GM18519 (cell line): ENCODE results near the gene LRCH4.
"Not testable (repeated sequence)": the region's sequence is repeated elsewhere in the genome, so short reads cannot be mapped to it uniquely, and the experiment has no call there.

ENCODE experiments used
- ATAC-seq: cut with Tn5 transposase; IDR thresholded peaks from one replicate; pipeline ENCODE4 v1.9.1; 2021; ENCODE audit warnings: mild to moderate bottlenecking, moderate library complexity; ENCODE audit not compliant: unreplicated experiment, low FRiP score

Gene LRCH4

DNA sequence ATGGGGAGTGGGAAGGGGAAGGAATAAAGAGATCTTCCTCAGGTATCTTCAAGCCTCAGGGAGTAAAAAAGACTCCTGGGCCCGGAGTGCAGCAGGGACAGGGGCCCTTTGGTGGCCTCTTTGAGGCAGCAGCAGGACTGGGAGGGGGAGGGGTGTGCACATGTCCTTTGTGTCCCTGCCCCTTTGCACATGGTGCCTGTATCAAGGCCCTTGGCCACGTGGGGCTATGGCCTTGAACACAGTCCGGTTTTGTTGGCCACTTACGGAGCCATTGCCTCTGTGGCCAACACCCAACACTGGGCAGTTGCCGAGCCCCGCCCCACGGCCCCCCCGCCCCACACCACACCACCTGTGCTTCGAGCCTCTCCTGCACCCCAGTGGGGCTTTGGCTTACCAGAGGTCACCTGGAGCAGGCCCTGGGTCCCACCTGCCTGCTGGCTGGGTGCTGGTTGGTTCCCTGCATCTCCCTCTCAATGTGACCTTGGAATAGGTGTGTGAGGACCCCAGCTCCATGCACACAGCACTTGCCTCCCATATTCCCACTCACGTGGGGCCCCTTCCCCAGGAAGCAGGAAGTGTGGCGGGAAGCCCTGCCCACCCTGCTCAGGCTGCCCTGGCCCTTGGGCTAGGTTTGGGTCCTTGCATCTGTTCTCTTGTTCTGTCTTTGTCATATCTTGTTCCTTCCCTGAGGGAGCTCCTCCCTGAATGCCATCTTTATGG is 17.6 kb downstream of the LRCH4 start:
- no peak for ATAC-seq

DNA sequence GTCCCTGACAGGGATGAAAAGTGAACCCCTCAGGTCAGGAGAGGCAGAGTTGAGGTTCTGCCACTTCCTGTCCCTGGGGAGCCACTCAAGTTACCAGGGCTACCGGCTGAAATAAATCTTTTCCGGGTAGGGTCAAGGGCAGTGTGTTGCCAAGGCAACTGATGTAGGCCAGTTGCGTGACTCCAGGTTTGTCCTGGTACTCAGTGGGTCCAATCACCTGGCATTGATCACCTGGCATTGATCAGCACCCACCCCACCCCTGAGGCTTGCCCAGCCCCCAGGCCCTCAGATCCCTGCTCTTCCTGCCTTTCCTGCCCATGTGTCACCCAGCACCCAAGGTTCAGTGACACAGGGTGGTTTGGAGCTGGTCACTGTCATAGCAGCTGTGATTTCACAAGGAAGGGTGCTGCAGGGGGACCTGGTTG is 18.2 kb downstream of the LRCH4 start:
- ATAC-seq: no peak

DNA sequence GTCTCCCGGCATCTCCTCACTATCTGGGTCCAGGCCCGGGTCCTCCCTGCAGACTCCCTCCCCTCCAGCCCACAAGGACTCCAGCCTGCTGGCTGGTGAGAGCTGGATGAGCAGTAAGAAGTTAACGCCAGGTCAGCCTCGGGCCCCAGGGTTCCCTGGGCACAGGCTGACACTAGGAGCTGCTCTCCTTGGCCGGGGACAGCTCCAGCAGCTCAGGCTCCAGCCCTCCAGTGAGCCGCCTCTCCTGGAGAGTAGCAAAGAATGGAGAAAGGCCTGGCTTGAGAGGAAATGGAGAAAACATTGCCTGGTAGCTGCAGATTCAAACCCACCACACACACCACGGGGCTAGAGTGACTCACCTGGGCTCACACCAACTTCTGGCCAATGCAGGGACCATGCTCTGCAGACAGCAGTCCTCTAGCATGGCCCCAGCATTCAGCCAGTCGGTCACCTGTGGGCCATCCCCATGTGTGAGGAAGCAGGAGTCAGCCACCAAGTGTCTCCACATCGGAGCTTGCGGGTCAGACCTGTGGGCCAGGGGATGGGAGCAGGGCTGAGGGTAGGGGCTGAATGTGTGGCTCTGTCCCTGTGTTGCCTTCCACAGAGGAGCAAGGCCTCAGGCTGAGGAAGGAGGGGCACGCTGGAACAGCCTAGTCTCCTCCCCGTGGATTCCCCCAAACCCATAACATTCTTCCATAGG is 18.7 kb downstream of the LRCH4 start:
- no peak for ATAC-seq

DNA sequence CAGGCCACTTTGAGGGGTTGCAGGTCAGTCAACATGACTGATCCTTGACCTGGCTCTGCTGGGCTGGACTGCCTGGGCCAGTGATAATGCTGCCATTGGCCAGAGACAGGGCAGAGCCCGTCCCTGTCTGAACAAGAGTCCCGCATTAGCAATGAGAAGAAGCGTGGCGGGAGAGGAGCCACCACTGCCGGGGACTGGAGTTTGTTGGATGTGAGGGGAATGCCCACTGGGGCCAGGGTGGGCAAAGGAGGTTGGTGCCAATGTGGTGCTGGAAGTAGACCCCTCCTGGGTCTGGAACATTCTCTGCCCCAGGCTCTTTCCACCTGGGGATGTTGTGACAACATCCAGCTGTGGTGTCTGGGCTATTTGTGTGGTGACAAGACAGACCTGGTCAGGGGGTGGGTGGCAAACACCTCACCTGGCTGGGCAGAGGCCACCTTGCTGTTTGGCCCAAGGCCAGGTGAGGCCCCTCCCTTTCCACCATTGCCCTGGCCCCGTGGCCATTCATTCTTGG is 19.9 kb downstream of the LRCH4 start:
- ATAC-seq: no peak

DNA sequence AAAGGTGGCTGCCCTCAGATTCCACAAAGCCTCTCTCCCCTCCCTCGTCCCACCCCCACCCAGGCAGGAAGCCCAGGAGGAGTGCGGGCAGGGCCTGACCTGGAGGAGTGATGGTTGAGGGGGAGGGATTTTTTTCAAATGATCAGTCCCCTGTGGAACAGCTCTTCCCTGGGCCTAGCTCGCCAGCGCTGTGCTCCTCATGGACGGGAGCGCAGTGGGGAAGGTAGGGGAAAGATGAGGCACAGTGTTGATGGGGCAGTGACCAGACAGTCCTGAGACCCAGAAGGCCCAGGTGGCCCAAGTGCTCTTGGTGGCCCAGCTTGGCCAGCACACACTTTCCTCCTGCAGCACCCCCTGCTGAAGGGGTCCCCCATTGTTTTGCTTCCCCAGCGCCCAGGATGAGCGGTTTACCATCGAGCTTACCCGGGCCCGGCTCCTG is 20.8 kb downstream of the LRCH4 start:
- no peak for ATAC-seq

DNA sequence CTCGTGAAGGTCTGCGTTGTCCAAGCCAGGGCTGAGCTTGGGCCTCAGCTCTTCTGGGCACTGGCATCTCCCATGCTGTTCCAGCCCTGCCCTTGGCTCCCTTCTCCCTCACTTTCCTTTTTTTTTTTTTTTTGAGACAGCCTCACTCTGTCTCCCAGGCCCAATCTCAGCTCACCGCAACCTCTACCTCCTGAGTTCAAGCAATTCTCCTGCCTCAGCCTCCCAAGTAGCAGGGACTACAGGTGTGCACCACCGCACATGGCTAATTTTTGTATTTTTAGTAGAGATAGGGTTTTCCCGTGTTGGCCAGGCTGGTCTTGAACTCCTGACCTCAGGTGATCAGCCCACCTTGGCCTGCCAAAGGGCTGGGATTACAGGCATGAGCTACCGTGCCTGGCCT is 21.5 kb downstream of the LRCH4 start:
- ATAC-seq: not testable (repeated sequence)

DNA sequence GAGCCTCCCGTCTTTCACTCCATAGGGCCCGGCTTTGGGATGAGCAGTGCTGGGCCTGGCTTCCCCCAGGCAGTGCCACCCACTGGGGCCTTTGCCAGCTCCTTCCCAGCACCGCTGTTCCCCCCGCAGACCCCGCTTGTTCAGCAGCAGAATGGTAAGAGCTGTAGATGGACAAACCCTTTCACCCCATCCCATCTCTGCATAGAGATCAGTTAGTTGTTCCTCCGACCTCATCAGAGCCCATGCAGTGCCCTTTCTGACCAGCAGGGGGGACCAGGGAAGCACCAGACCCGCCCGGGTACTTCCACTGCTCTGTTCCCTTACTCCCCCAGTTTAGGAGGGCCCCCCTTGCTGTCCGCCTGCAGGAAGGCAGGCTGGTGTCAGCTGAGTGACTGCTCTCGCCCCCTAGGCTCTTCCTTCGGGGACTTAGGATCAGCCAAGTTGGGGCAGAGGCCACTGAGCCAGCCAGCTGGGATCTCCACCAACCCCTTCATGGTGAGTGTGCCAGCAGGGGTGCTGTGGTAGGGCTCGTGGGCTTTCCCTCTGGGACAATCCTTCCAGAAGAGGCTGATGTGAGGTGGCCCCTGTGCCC is 22.0 kb downstream of the LRCH4 start:
- no peak for ATAC-seq

DNA sequence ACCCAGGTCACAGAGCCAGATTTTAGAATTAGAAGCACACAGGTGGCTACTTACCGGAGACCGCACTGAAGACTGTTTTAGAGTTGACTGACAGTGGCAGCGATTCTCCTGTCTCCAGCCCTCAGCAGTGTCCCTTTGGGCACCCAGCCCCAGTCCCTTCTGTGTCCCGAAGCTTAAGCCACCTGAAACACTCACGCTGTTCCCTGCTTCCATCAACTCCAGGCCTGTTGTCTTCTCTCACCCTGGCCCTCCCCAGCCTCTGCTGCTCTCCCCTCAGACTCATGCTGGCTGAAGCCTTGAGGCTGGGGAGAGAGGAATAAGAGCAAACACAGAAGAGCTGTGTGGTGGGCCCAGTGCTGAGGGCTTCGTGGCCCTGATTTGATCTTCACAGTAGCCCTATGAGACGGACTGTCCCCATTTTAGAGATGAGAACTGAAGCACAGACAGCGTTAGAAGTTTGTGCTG is 22.8 kb downstream of the LRCH4 start:
- ATAC-seq: no peak

DNA sequence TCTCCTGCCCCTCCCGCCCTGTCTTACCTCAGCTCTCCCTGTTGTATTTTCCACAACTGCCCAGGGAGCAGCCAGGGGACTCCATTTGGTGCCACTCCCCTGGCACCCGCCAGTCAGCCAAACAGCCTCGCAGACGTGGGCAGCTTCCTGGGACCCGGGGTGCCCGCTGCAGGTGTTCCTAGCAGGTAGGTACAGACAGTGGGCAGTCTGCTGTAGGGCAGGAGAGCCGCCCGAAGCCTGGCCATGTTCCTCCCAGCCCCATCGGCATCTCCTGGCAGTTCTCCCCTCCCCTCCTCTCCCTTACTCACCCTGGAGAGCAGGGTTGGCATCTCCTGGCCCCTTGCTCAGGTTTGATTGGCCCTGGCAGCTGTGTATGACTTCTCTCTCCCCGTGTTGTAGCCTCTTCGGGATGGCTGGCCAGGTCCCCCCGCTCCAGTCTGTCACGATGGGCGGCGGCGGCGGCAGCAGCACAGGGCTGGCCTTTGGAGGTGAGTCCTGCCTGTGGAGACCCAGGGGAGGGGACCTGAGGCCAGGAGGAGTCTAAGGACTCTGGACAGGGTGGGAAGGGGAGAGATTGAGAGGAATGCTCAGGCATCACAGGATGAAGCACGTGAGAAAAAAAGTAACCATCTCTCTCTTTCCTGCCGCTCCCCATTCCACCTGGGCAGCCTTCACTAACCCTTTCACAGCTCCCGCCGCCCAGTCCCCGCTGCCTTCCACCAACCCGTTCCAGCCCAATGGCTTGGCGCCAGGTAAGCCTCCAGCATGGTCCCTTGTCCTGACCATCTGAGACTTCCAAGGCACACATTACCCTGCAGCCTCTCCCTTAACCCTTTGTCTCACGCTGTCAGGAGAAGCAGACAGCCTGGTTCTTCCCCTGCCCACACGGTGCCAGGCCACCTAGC is 23.5 kb downstream of the LRCH4 start:
- no peak for ATAC-seq

DNA sequence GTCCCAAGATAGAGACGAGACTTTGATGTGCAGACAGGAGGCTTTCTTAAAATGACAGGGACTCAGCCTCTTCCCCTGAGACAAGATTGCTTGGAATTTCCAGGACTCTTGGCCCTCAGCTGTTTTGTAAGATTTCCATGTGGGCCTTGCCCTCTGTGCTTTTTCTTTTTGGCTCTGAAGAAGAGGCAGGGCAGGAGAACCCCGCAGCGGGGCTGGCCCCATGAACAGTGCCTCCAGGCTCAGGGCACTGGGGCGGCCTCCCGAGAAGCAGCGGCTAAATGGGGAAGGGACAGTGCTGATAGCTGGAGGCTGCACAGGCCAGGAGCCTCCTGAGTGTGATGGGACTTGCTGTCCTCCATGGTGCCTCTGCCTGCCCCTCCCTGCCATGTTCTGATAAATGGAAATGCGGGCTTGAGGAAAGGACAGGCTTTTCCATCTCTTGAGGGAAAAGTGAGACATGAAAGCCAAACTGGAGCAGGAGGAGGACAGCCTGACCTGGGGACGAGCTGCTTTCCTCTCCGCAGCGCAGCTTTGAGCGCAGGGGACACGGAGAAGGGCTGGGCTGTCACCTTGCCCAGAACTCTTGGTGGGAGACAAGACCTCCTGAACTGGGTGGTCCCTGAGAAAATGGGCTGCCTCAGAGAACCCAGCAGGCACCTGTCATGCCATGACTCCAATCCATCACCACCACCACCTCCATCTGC is 24.3 kb downstream of the LRCH4 start:
- no peak for ATAC-seq

DNA sequence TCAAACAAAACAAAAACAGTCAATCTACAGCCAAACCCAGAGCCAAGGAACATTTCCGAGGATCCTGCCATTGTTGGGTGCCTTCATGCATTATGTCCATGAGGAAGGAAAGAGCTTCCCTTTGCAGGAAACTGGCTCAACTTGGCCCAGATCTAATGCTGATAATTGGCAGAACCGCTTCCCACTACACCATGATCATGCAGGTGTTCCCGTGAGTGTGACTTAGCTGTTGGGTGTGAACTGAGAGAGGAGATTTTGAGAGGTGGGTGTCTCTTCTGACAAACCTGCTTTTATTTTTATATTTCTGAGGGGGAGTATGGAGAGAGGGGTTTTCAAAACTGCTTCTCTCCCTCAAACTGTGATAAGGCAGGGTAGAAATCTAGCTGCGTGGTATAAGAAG is 26.8 kb downstream of the LRCH4 start:
- no peak for ATAC-seq

DNA sequence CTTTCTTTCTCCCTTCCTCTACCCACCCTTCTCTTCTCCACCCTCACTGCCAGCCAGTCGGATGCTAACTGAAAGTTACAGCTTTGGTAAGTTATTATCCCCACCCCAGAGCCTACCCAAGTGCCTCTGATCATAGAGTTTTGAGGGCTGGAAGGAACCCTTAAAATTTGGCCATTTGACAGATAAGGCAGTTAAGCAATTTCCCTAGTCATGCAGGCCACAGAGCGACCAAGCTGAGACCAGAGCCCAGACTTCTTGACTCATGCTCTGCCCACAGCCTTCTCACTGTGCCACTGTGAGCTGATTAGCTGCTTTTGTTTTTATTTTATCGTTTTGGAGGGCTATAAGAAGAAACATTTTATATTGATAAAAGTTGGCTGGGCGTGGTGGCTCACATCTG is 29.4 kb downstream of the LRCH4 start:
- ATAC-seq: no peak

DNA sequence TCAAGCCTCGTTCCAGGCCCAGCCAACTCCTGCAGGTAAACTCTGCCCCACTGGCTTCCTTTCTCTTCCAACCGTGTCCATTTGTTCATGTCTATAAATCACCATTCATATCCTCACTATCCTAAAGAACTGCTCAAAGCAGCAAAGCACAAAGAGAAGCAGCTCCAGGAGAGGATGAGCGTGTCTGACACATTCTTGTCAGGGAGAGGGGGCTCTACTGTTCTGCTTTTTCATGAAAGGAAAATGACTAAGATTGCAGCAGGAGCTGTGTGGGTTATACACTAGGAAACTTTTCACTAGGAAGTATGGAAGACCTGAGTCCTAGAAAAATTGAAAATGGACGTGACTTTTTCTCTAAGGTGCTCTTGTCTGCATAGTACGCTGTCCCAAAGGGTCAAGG is 30.2 kb downstream of the LRCH4 start:
- no peak for ATAC-seq

DNA sequence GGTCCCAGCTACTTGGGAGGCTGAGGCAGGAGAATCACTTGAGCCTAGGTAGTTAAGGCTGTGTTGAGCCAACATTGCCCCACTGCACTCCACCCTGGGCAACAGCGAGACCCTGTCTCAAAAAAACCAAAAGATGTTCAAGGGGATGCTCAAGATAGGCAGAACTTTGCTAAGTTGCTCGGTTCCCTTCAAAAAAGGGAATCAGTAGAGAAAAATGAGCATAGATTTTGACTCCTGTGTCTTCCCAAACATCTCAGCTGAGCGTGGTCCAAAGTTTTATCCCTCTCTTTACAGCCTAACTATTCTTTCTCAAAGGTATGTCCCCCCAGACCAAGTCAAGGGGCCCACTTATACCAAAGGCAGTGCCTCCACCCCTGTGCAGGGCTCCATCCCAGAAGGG is 32.9 kb downstream of the LRCH4 start:
- ATAC-seq: no peak

DNA sequence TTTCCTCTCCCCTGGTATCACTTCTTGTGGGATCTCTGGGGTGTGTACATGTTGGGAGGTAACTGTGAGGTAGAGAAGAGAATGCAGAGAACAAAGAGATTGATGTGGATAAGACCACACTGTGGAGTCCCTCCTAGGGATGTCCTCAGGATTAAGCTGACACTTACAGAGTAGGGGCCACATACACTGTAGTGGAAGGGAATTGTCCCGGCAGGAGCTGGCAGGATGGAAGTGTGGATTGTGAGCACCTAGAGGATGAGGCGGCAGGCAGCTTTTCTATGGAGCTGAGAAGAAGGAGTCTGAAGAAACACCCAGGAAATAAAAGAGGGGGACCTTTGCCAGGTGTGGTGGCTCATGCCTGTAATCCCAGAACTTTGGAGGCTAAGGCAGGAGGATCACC is 33.4 kb downstream of the LRCH4 start:
- no peak for ATAC-seq

DNA sequence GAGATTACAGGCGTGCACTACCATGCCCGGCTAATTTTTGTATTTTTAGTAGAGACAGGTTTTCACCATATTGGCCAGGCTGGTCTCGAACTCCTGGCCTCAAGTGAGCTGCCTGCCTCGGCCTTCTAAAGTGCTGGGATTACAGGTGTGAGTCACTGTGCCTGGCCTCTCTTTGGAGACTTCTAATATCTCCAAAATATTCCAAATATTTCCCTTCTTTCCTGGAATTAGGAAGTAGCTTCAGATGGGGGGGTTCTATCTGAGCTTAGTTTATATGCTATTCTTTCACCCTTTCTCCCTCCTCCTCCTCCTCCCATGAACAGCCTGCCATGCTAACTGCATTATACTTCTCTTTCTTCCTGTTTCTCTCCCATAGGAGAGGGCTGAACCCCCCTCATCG is 37.5 kb downstream of the LRCH4 start:
- not testable (repeated sequence) for ATAC-seq

DNA sequence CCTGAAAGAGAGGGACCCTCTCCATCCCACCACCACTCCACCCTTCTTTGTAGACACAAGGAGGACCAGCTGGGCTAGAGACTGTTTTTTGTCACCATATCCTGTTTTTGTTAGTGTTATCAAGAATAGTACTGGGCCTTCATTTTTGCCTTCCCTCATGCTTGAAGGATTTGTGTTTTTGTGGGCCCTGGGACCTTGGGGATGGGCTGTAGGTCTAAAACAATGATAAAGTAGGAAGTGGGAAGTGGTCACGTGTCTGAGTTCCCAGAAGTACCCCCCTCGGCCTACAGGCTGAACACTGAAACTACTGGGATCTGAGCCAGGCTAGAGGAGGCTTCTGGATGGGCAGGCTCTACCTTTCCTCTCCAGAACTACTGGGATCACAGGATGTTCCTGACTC is 38.1 kb downstream of the LRCH4 start:
- ATAC-seq: no peak

DNA sequence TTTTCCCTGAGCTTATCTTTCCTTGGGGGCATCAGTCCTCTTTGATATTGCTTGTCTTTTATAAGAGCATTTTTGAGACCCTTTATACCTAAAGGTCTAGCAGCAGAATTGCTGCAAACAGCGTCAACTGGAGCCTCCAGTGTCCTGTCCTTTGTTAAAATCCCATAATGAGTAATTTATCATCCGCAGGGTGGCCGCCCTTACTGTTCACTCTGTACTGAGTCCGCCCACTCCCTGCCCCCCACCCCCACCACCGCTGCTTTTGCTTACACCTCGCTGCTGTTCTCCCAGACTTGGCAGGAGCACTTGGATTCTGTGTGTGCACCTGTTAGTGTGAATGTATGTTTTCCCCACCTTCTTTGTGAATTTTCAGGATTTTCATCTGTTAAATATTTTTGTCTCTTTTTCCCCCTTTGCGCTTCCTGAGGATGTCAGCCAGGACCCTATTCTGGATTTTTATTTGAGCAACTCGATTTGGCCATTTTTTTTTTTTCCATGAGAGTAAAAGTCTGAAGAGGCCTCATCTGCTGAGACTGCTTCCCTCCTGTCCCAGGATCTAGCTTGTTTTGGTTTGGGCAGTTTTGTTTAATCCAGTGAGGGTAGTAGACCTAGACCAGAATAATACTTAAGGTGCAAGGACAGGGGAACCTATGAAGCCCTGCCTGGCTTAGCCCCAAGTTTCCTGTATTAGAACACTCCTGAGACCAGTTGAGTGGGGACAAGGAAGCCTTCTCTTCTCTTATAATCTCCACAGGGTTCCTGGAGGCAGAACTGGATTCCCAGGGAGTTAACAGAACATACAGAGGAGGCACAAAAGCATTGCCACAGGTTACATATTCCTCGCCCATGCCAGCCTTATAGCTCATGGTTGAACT is 38.8 kb downstream of the LRCH4 start:
- no peak for ATAC-seq
